GM13976 (cell line): ENCODE data around the gene CHAT.

Experiments used
- DNase-seq: peaks from one replicate; pipeline ENCODE4 v3.0.0; 2012; ENCODE audit warnings: low spot score
- in situ Hi-C: fragments of 300-500 bp; cut with MboI; formaldehyde crosslinking; loops from one replicate; pipeline ENCODE4 v1.12.0; 2022; ENCODE audit warnings: low sequenced_read_pairs, mixed read lengths, inconsistent platforms; ENCODE audit not compliant: unreplicated experiment
- TF ChIP-seq, protein P1 (sequence below): IDR thresholded peaks from 2 replicates; pipeline ENCODE4 v1.5.1; 2012; ENCODE audit warnings: borderline replicate concordance, mild to moderate bottlenecking; ENCODE audit not compliant: insufficient read depth; ENCODE audit errors: extremely low read depth, missing control alignments, control extremely low read depth

The CHAT gene

DNA sequence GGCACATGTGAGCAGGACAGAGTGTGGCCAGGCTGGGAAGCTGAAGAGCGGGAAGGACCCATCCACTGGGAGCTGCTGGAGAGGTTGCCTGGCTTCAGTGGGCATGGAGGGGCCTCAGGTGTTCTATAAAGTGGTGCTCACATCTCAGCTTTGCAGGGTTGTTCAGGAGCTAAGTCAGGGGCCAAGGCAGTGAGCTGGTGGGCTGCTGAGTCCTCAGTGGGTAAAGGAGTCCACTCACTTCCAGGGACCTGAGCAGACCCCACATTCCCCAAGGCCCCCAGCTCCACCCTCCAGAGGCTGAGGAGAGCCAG, 36.8 kb downstream of the CHAT start:
- in situ Hi-C loops, result no loop called here
- TF ChIP-seq, protein P1, sequence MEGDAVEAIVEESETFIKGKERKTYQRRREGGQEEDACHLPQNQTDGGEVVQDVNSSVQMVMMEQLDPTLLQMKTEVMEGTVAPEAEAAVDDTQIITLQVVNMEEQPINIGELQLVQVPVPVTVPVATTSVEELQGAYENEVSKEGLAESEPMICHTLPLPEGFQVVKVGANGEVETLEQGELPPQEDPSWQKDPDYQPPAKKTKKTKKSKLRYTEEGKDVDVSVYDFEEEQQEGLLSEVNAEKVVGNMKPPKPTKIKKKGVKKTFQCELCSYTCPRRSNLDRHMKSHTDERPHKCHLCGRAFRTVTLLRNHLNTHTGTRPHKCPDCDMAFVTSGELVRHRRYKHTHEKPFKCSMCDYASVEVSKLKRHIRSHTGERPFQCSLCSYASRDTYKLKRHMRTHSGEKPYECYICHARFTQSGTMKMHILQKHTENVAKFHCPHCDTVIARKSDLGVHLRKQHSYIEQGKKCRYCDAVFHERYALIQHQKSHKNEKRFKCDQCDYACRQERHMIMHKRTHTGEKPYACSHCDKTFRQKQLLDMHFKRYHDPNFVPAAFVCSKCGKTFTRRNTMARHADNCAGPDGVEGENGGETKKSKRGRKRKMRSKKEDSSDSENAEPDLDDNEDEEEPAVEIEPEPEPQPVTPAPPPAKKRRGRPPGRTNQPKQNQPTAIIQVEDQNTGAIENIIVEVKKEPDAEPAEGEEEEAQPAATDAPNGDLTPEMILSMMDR, result no peak
- DNase-seq, result no peak

DNA sequence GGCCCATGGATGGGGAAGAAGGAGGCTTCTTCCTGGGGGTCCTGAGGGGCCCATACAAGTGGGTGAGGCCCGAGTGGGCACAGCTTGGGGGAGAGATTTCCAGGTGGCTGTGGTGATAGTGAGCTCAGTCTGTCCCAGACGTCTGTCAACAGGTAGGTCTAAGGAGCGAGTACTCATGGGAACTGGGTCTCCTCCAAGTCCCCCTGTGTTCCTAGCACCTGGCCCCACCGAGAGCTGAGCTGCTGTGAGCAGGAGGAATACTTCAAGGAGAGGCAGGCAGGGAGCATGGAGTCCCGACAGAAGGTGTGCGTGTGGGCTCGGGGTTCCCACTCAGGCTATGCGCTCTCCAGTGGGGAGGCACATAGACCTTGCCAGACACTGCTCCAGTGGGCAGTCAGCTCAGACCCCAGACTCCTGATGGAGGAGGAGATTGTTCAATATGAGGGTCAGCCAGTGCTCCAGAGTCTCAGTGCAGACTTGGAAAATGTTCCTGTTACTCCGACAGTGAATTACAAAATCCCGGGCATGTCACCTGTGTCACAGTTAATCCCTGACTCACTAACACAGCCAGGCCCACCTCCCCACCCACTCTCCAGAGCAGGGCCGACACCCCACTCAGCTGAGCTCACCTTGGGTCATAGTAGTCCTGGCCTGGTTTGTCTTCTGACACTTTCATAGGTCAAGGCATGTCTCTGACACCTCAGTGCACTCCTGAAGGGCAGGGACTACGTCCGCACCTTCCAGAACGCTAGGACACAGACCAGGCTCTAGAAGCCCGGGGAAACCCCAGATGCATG, 37.4 kb downstream of the CHAT start:
- TF ChIP-seq, protein P1, result no peak
- in situ Hi-C loops, result no loop called here
- no peak for DNase-seq

DNA sequence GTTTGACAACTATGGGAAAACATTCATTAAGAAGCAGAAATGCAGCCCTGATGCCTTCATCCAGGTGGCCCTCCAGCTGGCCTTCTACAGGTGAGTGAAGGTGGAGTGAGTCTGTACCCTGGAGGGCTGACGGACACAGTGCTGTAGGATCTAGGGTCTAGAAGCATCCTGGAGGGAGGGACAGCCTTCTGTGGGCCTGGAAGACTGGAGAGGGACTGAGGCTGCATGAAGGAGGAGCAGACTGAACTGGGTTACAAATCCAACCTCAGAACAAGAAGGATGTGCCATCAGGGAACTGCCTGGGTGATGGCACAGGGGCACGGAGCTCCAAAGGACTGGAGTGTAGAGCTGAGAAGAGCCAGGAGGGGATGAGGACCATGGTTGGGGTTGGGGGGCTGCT, 38.1 kb downstream of the CHAT start:
- DNase-seq, result no peak
- in situ Hi-C loops, result no loop called here
- TF ChIP-seq, protein P1, result no peak

DNA sequence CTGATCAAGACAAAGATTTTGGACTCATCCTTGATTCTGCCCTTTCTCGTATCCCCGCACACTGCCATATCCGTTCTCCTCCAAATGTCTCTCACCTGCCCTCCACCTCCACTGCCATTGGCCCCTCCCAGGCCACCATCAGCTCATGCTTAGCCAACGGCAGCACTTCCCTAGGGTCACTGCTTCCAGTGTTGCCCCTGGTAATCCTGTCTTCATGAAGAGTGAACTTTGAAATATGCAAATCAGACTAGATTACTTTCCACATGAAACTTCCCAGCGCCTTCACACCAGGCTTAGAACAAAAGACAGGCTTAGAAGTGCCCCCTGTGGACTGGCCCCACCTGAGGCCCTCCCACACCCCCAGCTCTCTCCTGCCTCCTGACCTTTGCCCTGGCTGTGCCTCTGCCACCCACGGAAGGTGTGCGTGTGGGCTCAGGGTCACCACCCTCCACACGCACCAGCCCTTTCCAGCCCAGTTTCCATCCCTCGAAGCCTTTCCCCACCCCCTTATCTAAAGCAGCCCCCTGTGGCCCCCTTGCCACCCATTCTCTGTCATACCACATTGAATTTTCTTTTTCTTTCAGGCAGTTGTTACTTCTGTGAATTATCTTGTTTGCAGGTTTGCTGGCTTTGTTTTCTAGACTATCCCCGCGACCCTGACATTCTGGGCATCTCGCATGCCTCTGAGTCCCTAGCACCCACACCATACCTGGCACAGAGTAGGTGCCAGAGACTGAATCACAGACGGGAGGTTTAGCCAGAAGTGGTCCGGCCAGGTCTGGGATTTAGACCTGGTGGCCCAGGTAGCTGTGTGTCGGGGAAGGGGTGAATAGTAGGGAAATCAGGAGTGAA, 38.8 kb downstream of the CHAT start:
- TF ChIP-seq, protein P1, result no peak
- no peak for DNase-seq
- in situ Hi-C loops, result no loop called here

DNA sequence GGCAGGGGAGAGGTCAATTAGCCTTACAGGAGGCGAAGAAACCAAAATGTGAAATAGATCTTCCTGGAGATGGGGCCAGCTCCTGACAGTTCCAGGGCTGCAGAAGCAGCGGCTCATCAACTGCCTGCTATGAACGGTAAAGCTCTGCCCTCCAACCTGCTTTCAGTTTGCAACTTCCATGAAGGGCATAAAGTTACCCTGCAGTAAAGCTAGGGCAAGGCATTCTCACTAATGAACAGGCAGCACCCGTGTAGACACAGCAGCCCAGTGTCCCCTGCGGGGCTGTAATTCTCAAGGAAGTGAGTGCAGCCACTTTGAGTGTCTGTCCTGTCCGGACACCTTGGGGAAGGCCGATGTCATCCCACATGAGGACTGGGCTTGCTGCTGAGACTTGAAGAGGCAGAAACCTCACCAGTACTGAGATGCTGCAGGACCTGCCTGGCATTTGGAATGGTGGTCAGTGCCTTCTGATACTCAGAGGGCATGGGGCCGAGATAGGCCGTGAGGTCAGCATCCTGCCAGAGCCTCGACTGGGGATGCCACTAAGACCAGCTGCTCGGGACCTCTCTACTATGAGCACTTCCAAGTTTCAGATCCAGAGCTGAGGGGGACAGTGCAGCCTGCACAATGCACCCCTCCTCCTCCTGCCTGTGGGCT, 39.6 kb downstream of the CHAT start:
- DNase-seq, result no peak
- in situ Hi-C loops, result no loop called here
- TF ChIP-seq, protein P1, result no peak

DNA sequence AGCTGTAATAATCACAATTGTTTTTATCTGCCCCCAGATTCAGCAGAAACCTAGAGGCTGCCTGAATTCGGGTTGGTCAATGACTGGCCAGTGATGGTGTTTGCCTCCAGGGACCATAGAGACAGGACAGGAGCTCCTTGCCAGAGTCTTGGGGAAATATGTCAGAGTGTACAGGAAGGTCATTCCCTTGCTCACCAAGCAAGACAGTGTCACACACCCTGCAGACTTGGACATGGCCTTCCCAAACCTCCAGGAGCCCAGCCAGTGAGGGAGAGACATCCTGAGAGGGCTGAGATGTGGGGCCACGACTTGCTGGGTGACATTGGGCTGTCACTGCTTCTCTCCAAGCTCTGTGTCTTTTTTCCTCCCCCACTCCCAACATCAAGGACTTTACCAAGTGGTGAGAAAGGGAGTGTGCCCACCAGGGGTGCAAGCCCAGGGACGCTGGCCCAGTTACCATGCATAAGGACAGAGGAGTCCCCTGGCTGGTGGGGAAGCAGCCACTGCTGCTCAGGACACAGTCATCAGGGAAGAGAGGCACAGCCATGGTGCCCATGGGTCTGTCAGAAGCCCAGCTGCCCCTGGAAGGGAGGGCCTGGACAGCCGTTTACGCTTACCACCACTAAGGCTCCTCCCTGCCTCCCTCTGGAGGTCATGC, 40.3 kb downstream of the CHAT start:
- TF ChIP-seq, protein P1, result no peak
- in situ Hi-C loops, result no loop called here
- DNase-seq, result no peak
